T-helper 1 cell treated with Interleukin-12 subunit alpha and Interleukin-12 subunit beta and Interleukin-4 antibody, amounts not matched to agents 30 ng/mL and 1 ng/mL, for 36 hours (primary cell): ENCODE results near the gene PDE6C. TPM values are rescaled to one million over a fixed set of nuclear protein-coding genes. Genes with fewer than 3 reads are reported as not detected.

Source experiments
- intact Hi-C: fragments of 100-400 bp; cut with micrococcal nuclease; formaldehyde crosslinking; loops from one replicate; pipeline ENCODE4 v1.15.1; 2024
- total RNA-seq: library from RNA; stranded (reverse); gene quantifications from 2 replicates; pipeline ENCODE4 v1.2.3, GENCODE V29; 2022

The PDE6C gene
- total RNA-seq, 1 donor from 2014 or later, result not detected

DNA sequence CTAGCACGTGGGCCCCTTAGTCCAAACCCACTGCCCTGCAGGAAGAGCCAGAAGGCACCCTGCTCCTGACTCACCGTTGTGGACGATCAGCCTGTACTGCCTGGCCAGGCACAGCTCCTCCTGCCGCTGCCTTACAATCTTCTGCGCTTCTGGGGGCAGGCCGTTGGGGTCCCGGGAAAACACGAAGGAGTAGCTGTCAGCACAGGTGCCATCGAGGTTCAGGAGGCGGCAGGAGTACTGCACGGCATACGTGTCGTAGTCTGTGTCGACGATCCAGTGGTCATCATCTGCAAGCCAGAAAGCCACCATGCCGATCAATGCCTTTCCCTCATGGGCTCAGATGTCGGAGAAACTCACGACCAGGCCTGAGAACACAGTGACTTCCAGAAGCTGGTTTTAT lies 18.6 kb upstream of the PDE6C start:
- intact Hi-C loops, result no loop called here

DNA sequence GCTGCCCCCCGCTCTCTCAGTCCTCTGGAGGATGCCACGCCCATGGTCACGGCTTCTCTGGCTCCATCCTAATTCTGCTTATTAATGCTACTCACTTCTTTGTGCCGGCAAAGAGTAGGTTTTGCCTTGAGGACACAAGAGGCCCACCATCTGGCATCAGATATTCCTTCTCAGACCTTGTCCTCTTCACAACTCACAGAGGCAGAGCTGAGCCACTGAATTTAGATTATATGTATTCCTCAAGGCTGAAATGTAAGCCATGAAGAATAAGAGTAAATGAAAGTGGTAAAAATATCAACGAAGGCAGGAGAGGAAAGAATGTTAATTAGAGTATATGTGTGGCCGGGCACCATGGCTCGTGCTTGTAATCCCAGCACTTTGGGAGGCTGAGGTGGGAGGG lies 17.8 kb upstream of the PDE6C start:
- intact Hi-C loops, result no loop called here

DNA sequence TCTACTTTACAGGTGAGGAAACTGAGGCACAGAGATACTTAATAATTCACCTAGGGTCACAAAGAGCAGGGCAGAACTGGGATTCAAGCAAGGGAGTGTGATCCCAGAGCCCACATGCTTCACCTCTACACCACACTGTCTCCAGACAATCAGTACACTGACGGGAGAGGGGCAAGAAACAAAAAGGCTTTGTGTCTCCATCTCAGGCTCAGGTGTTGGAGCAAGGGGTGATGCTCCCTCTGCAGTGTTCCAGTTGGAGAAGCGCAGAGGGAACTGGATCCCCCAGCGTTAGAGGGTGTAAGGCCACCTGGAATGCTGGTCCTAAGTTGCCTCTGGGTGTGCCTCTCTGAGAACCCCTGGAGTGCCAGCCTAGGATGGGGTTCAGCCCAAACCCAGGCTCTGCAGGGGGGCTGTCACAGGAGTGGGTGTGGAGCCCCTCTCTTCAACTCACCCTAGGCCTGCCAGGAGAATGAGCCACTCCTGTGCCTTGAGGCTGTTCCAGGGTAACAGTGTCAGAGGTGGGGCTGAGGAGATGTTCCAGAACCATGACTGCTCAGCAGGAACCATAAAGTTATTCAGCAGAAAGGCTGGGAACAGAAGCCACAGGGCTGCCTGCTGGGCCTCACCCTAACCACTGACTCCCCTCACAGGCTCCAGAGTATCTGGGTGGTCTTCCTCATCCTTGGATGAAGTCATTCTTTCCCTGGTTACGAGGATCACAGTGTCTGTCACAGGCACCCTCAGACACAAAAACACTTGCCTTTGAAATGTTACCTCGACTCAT lies 16.8 kb upstream of the PDE6C start:
- intact Hi-C loops, result no loop called here

DNA sequence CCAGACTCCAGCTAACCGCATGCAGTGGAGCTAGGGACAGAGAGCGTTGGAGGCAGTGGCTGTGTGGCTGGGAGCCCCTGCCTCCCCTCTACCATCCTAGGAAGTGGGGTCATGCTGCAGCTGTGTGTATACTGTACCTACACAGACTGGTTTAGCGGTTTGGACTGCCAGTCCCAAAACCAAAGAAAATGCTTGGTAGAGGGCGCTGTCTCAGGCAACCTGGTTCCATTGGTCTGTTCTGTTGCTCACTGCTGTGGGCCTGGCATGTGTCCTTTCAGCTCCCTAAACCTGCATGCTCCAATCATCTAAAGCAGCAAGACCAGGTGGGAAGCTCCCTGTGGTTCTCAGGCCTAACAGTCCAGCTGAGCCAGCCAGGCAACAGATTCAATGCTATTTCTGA lies 15.8 kb upstream of the PDE6C start:
- intact Hi-C loops, result no loop called here

DNA sequence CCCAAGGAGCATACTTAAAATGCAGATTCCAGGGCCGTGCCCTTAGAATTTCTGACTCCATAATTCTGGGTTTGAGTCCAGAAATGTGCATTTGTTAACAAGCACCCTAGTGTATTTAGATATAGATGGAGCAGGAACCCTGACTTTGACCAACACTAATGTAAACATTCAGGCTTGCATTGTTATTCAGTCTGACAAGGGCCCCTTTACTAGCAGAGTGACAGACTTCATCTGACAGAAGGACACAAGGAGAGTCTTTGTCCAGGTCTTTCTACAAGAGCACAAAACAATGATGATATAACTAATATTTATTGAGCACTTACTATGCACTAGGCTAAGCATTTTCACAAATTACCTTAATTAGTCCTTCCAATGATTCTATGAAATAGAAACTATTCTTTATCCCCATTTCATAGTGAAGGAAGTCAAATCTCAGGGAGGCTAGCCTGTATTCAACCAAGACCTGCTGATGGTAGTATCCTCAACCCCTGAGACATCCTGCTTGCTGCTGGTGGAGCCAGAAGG lies 15.2 kb upstream of the PDE6C start:
- intact Hi-C loops, result no loop called here

DNA sequence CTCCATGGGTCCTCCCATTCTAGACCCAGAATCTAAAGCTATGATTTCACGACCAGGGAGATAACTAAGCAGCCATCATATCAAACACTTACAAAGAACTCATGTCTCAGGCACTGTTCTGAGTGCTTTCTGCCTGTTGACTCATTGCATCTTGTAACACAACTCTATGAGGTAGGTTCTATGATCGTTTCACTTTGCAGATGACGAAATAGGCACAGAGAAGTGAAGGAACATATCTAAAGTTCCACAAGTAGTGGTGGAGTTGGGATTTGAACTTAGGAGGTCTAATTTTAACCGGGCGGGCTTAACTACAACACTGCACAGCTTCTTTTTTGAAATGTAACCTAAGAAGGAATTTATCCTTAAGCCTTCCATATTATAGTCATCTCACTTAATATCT lies 14.2 kb upstream of the PDE6C start:
- intact Hi-C loops, result no loop called here

DNA sequence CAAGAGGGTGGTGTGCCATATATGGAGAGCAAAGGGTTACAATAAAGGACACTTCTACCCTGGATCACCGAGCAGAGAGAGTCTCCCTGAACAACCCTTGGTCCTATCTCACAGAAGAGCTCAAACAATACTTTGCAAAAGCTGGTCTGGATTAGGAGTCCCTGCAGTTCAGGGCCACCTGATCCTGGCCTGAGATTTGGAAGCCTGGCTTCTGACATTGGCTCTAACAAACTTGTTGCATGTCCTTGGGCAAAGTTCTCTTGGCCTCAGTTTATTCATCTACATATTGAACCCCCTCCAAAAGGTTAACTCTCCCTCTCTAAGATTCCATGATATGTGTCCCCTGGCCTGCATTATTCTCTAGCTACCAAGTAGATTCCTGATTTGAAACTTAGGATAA lies 13.0 kb upstream of the PDE6C start:
- intact Hi-C loops, result no loop called here

DNA sequence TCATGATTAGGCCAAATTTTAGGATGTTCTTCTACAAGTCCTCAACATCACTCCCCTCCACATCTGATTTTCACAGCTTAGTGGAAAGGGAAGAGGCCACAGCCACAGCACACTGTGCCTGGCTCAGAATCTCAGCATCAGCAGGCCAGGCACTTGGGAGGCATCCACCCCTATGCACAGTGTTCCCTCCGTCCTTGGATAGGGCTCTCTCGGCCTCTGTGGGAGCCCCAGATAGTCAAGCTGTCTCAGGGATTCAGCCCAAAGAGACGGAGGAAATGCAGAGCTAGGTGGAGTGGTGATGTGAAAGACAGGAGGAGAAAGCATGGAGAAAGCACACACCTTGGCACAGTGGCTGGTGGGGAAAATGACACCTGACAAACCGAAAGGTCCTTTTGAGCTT lies 12.6 kb upstream of the PDE6C start:
- intact Hi-C loops, result no loop called here

DNA sequence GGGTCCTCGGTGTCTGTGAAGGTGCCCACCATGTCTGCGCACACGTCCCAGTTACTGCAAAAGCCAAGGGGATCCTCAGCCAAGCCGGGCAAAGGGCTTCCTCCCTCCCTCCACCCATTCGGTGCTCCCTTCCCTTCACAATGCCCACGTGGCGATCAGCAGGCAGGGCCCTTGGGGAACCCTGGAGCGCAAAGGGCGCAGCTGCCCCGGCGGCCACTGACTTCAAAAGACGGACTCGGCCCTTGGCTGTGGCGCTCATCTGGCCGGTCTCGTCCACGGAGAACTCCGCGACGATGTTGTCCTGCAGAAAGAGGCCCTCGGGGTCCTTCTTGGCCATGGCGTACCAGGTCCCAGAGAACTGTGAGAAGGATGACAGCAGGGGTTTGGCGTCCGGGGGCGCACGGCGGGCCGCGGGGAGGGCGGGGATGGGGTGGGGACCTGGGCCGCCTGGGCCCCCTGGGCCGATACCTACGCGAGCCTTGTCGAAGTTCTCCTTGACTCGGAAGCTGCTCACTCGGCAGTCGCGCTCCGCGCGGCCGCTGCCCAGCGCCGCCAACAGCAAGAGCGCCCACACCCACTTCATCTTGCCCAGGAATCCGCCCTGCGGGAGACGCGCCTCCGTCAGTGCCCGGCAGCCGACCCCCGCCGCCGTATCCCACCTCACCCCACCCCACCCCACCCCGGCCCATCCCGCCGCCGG lies 11.7 kb upstream of the PDE6C start:
- intact Hi-C loops, result no loop called here

DNA sequence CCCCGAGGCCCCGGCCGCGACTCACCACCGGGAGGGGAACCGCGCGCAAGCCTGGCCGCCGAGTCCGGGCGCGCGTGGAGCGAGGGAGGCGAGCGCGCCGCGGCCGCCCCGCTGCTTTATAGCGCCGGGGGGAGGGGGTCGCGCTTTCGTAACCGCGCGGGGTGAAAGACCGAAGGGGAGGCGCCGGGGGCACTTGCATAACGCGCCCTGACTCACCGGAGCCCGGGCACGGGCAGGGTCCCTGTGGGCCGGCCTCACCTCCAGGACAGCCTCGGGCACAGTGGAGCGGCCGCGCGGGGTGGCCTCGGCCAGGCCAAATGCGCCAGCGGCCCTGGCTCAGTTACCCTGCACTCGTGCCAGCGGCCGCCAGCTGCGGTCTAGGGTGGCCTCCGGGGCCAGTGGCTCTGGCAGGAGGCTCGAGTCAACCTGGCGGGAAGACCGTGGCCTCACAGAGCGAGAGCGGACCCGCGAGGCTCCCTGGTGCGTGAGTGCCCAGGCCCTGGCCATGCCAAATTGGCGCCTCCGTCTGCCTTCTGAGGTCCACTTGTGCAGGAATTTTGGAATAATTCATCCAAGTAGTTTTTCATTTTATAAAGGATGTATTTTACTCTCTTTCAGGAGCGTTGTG lies 11.1 kb upstream of the PDE6C start, which contains the start of gene RBP4:
RBP4 (minus strand) TSS at position 90 of the 628 bp plus-strand sequence. CDS start 207 bp downstream, outside the sequence.
- intact Hi-C loops, result no loop called here

DNA sequence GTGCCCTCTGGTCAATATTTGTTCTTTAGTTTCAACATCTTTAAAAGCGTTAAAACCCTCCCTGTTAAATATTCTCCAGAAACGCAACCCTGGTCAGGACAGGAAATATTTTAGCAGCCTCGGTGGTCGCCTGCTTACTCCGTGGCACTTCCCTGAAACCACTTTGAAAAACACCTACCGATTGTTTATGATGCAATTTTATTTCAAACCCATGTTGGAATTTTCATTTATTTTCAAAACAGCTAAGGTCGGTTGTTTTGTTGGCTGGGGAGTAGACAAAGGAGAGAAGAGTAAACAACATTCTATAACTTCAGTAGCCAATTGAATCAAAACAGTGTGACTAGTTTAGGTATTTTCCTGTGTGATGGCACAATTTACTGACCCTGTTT lies 10.6 kb upstream of the PDE6C start:
- intact Hi-C loops, result no loop called here

DNA sequence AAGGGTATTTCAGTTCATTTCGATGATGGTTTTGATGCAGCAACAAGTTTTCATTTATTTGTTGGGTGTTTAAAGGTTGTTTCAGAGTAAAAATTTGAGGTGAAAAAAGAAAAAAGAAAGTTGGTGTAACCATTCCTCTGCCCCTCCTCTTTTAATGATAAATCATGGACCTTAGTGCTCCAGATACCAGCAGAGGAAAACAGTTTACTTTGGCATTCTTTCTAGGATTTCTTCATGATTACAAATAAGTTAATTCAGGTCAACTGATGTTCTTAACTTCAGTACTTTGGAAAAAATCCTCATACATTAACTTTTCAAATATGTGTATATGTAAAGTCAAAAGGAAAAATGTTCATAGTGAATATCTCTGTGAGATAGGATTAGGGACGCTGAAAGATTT lies 9.3 kb upstream of the PDE6C start:
- intact Hi-C loops, result no loop called here

DNA sequence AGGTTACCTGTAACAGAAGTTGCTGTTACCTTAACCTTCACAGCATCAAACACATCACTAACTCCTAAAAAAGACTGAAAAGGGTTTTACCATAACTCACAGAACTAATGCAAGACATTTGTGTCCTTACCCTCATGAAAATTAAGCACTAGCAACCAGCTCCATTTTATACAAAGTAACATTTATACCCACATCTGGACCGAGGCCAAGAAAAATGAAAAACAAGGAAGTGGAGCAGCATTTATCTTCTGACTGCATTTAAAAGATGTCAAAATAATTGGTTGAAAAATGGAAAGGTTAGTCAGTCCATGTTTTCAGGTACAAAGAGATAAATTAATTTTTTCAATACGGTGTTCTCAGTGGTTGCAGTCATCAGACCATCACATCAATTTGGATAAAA lies 8.2 kb upstream of the PDE6C start:
- intact Hi-C loops, result no loop called here

DNA sequence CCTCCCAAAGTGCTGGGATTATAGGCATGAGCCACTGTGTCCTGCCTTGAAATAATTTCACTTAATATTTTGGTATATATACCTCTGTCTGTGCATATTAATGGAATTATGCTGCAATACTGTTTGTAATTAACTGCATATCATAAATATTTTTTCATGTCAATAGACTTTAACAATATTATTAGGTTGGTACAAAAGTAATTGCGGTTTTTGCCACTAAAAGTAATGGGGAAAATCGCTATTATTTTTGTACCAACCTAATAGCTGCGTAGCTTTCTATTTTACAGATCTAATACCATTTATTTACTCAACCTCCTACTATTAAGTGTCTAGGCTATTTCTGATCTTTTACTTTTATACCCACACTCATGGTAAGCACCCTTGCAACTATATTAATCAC lies 3.9 kb upstream of the PDE6C start:
- intact Hi-C loops, result no loop called here

DNA sequence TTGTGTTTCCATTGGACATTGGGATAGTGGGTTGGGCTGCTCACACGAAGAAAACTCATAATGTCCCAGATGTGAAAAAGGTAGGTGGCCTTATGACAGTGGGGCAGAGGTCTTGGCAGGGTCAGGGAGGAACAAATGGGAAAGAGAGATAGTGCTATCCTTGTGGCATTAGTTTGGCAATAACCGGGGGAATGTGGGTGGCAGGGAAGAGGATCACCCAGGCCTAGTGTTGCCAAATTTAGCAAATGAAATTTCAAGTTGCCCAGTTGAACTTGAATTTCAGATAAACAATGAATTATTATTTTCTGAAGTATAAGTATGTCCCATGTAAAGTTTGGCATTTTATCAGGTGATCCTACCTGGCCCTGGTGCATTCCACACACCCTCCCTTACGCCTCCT lies 789 bp downstream of the PDE6C start:
- intact Hi-C loops, result no loop called here

DNA sequence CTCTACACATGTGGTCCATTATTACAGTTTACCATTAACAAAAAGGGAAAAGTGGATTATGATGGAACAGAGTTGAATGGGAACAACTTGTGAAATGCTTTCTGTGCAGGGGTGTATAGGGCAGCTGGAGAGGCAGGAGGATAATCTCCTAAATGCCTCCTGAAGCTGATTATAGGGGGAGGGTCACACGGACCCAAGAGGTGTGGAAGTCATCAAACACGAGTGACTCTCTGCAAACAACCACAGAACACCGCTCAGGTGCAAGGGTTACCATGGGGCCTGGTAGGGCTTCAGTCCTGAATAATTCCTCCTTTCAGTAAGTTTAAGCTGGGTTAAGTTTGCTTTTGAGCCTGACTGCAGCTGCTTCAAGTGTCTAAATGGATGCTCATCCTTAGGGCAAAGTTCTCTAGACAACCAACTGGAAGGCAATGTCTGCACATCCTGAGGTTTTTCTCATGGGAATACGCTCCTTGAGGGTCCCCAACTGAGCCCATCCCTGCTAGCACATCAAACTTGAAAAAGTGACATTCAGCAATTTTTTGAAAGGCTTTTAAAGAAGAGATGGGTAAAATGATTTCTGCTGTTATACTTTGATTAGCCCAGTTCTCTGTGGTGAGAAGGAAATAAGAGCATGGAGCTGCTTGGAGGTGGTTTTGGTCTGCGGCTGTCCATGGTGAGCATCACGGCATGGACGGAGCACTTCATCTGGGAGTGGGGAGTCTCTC lies 1.9 kb downstream of the PDE6C start:
- intact Hi-C loops, result no loop called here

DNA sequence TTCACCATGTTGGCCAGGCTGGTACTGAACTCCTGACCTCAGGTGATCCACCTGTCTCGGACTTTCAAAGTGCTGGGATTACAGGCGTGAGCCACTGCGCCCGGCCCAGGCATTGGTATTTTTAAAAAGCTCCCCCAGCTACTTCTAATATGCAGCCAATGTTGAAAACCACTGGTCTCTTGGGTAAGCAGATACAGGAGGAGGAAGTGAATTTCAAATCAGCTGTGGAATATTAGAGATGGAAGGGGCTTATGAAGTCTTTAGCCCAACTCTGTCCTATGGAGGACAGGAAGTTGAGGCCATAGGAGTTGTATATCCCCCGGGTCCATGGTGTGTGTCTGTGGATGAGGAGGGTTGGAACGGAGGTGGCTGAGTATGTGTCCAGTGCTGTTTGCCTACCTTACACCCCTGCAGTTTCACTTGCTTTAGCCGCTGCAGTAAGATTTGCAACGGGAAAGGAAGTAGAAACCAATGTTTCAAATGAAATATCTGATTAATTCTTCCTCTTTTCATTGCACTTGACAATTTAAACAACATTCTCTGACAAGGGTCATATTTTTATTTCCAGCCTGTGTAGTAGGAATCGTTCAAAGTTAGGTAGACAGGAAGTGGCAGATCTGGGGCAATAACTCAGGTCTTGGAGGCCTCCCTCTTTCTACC lies 3.4 kb downstream of the PDE6C start:
- intact Hi-C loops, result no loop called here

DNA sequence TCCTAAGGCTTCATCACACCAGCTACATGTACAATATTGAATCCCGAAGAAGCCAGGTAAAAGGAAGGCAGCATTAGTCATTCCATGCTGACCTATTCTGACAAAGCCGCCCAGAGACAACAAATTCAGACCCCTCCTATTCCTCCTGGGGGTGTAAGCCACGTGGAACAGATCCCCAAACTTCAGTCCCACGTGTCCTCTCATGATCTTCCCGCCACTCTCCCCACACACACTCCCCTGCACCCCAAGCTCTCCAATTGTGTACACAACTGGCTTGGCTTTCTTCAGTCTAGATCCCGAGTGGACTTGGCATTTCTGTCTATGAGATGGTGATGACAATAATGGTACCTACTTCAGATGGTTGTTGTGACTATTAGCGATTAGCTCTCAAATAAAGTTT lies 8.6 kb downstream of the PDE6C start:
- intact Hi-C loops, result no loop called here

DNA sequence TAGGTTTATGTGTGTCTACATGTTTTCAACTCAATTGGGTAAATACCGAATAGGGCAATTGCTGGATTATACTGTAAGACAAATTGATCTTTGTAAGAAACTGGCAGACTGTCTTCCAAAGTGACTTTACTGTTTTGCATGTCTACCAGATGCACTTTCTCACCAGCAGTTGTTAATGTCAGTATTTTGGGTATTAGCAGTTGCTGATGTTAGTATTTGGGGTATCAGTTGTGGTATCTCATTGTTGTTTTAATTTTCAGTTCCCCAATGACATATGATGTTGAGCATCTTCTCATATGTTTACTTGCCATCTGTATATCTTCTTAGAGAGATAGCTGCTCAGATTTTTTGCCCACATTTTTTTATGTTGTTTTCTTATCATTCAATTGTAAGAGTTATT lies 10.6 kb downstream of the PDE6C start:
- intact Hi-C loops, result no loop called here

DNA sequence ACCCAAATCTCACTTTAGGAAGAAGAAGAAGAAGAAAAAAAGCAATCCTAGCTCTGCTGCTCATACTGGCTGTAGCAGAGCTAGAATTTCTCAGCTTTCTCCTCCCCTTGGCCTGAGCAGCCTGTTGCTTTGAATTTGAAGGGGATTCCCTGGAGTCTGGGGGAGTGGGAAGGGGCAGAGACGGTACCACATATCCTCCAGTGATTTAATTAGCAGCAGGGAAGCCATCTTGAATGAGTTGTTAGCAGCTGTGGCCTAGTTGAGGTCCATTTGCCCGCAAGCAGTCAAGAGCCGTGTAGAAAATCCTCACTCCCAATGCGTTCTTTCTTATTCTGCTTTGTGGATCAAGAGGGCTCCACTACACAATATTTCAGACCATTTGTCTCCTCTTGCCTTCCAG lies 16.5 kb downstream of the PDE6C start:
- intact Hi-C loops, result no loop called here

DNA sequence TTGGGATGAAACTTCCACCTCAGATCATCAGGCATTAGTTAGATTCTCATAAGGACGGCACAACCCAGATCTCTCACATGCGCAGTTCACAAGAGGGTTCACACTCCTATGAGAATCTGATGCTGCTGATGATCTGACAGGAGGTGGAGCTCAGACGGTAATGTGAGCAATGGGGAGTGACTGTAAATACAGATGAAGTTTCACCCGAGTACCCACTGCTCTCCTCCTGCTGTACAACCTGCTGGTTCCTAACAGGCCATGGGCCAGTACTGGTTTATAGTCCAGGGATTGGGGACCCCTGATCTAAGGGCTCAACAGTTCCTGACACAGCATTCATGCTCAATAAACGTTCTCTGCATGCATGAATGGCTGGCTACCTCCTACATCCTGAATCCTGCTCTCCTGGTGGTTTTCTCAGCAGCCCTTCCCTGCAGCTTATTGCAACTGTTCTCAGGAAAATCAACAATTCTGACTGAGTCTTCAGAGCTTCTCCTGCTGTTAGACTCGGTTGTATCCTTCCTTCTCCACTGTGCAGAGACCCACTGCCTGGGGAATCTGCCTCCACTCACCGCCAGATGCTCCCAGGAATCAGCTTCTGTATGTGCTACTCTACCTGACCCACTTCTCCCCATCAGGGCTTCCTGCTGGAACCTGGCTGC lies 17.4 kb downstream of the PDE6C start:
- intact Hi-C loops, result no loop called here
